Measurements from ENCODE around the gene FIZ1.

Gene FIZ1

GRCh38 chr19:55611983-55612645, 12.8 kb upstream of the FIZ1 start:
- no peak for DNase-seq

- DNase-seq: no peak
Measured at GRCh38 chr19:55611300-55611982, 12.1 kb upstream of the FIZ1 start.

DNA sequence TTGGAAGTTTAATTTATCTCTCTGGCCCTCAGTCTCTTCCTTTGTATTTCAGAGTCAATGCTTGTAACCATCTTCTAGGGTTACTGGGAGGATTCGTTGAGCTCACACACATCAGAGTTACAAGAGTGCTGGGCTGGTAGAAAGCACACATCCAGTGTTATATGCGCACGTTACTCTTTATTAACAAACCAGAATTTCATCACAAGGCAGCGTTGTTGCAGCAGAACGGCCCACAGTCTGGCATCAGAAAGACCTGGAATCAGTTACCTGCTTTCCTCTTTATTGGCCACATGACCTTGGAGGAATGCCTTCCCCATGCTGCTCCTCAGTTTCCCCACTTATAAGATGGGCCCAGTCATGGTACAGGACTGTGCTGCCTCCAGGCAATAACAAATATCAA, 10.0 kb upstream of the FIZ1 start:
- no peak for DNase-seq

- no peak for DNase-seq
Measured at GRCh38 chr19:55606817-55607216, 7.5 kb upstream of the FIZ1 start.

GRCh38 chr19:55606471-55606787, 7.1 kb upstream of the FIZ1 start:
- no peak for DNase-seq

- peak; percentile 84 to 89 for DNase-seq
Measured at GRCh38 chr19:55605637-55606470, 6.5 kb upstream of the FIZ1 start, which contains the start of gene ZNF865. Gene ZNF865 (plus strand): TSS chr19:55605647. CDS start chr19:55613619, 7,972 bp downstream.

GRCh38 chr19:55605207-55605636, 5.9 kb upstream of the FIZ1 start:
- DNase-seq: peak; percentile 95 to 99

DNA sequence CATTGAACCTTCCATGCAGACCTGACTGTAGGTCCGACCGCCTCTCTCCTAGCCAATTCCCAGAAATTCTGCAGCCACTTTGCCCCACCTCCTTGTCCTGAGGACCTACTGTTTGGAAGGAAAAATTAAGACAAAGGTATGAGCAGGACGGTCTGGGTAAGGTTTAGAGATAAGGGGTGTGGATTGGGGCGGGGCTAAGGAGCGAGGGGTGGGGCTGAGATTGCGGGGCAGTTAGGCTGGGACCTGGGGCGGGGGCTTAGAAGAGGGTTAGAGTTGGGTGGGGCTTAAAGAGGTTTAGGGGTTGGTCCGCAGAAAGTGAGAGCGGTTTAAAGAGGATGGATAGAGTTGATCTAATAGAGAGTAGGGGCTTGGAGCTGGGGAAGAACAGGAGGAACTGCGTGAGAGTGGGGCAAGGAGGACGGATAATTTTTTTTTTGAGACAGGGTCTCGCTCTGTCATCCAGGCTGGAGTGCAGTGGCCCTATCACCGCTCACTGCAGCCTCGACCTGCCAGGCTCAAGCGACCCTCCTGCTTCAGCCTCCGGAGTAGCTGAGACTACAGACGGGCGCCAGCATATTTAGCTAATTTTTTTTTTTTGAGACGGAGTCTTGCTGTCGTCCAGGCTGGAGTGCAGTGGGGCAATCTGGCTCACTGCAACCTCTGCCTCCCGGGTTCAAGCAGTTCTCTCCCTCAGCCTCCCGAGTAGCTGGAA, 4.4 kb upstream of the FIZ1 start:
- DNase-seq: no peak

DNA sequence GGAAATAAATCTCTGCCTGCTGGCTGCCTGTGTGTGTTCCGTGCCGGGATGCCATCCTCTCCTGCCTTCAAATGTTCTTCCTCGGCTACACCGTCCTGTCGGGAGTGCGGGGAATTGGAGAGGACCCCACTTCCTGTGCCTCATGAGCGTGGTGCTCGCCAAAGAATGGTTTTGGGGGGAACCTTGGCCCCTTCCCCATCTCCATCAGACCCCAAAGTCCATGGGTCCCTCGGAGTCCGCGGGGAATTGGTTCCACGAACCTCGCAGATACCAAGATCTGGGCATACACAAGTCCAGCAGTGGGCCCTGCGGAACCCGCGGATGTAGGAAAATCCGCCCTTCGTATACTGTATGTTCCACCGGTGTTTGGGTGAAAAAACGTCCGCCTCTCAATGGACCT, 3.8 kb upstream of the FIZ1 start:
- no peak for DNase-seq

DNA sequence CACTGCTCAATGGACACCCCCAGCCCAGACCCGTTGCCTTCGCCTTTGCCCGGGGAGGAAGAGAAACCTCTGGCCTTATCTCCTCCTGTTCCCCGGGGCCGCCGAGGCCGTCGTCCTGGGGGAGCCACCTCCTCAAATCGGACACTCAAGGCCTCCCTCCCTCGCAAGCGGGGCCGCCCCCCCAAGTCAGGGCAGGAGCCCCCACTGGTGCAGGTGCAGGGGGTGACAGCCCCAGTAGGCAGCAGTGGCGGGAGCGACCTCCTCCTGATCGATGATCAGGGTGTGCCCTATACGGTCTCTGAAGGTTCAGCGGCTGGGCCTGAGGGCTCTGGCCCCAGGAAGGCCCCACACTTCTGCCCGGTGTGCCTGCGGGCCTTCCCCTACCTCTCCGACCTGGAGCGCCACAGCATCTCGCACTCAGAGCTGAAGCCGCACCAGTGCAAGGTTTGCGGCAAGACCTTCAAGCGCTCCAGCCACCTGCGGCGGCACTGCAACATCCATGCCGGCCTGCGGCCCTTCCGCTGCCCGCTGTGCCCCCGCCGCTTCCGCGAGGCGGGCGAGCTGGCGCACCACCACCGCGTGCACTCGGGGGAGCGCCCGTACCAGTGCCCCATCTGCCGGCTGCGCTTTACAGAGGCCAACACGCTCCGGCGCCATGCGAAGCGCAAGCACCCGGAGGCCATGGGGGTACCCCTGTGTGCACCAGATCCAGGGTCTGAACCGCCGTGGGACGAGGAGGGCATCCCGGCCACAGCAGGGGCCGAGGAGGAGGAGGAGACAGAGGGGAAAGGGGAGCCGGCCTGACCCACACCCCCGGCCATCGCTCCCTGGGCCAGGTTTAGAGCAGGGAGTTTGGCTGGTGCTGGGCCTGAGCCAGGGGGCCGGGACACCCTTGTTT, 3.0 kb upstream of the FIZ1 start:
- no peak for DNase-seq

GRCh38 chr19:55601084-55601483, 1.8 kb upstream of the FIZ1 start:
- no peak for DNase-seq

GRCh38 chr19:55600662-55601028, 1.3 kb upstream of the FIZ1 start:
- DNase-seq: no peak

- DNase-seq: peak; percentile 82 to 86
Measured at GRCh38 chr19:55599842-55600661, 735 bp upstream of the FIZ1 start, which contains the start of gene ZNF524. Gene ZNF524 (plus strand): TSS chr19:55600288. CDS start chr19:55602113, 1,825 bp downstream.

DNA sequence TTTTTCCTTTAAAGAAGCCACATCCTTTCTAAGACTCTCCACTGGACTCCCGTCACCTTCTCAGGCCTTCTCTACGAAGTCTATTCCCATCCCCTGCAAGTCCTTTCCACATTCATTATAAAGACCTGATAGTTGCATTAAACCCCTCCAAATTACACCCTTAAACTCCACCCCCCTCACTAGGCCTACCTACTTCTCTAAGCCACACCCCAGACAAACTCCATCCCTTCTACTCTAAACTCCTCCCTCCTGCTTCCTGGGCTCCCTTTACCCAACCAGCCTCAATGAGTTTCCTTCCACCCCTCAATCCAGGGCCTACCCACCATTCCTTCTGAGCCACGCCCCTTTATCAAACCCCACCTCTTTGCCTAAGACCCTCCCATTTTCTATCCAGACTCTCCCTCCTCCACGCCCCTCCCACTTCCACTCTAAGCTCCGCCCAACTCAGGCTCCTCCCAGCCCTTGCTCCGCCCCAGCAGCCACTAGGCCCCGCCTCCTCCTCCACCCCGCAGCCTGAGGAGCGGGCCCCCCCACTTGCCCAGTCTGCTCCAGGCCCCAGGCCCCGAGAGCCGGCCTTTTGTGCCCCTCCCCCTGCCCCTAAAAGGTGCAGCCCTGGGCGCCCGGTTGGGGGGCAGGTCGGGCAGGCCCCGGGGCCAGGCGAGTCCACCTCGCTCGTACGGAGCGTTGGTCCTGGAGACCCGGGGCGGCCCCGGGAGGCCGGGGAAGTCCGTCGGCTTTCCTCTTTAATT, 424 bp downstream of the FIZ1 start:
- peak; percentile 97 for DNase-seq

GRCh38 chr19:55598034-55598433, 1.3 kb downstream of the FIZ1 start:
- DNase-seq: no peak

- DNase-seq: no peak
Measured at GRCh38 chr19:55597501-55597921, 1.8 kb downstream of the FIZ1 start.

DNA sequence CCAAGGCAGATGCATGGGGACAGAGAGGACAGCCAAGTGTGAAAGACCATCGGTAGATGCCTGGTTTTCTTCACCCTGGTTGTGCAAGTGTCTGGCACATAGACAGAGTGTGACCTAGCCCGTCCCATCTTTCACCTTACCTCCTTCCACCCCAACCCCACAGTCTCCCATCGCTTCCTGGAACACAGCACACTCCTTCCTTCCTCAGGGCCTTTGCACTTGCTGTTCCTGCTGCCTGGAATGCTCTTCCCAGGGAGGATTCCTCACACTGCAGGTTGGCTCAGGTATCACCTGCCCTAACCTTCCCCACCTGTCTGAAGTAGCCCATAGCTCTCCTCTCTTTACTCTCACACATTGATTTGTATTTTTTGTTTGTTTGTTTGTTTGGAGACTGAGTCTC, 3.0 kb downstream of the FIZ1 start:
- no peak for DNase-seq

DNA sequence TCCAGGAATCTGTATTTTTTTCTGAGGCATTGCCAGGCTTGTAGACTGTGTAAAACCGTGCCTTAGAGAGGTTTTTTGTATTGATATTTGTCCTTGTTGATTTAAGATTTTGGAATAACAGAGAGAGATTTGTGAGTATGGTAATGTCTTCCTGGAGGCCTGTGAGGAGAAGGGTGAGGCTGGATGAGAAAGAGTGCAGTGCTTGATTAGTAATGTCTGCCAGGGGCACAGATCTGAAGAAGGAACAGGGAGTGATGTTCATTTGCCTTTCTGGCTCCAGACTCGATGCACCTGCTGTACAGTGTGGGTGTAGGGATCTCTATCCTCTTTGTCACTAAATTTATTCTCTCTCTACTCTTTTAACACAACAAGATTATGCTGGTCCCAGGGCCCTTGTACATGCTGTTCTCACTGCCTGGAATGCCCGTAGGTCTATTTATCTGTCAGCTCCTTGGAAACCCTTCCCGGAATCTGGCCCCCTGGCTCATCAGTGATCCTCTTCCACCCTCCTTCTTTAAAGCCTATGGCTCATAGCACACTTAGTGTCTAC, 4.2 kb downstream of the FIZ1 start:
- no peak for DNase-seq

GRCh38 chr19:55593096-55593772, 6.1 kb downstream of the FIZ1 start:
- DNase-seq: no peak
